ENCODE data around the gene CFAP410. TPM values are rescaled to one million over a fixed set of nuclear protein-coding genes. Genes with fewer than 3 reads are reported as not detected.

CFAP410 gene
- total RNA-seq, 2 experiments from 2014 or later: 15.1 to 20.6 TPM

- BruUV-seq (replicated peaks): no TSS peak
- no peak for DNase-seq (ENCODE audit: low spot score)
- H3K9me2 ChIP-seq (ENCODE audit: insufficient read depth, low read length): no peaks in the 10 kb centered on the region
- H3K27ac ChIP-seq (ENCODE audit: low read depth, low read length, poor library complexity, severe bottlenecking): no peak overlapping the region
- POLR2A ChIA-PET: no interaction called here
- H3K4me1 ChIP-seq (ENCODE audit: insufficient read depth, low read length, poor library complexity, severe bottlenecking): no peaks in the 10 kb centered on the region
- TF ChIP-seq CTCF (conservative IDR thresholded peaks at IDR 0.05; ENCODE audit: low read length) (no peak), EZH2phosphoT487 (IDR thresholded peaks at IDR 0.05; ENCODE audit: borderline replicate concordance, low read depth, low read length) (no peak)
- no peaks in the 10 kb centered on the region for H4K20me1 ChIP-seq (ENCODE audit: insufficient read depth, low read length)
- no peak overlapping the region for H2AFZ ChIP-seq (ENCODE audit: low read length)
- CTCF ChIA-PET (ENCODE audit: unreplicated experiment): no interaction called here
- H3K9me3 ChIP-seq (ENCODE audit: low read length): 0 out of 2 replicates have a peak, but pooled peaks cover 7% of the 10 kb centered on the region
- H3K79me2 ChIP-seq (ENCODE audit: insufficient read depth, low read depth, low read length): no peaks in the 10 kb centered on the region
- H3K36me3 ChIP-seq (ENCODE audit: insufficient read depth, low read length): no peaks in the 10 kb centered on the region
- intact Hi-C loops (cut with micrococcal nuclease; ENCODE audit: unreplicated experiment): no loop called here
- no peak overlapping the region for H3K4me3 ChIP-seq (ENCODE audit: low read depth, low read length, poor library complexity, severe bottlenecking)
- no peak overlapping the region for H3K4me2 ChIP-seq (ENCODE audit: low read length)
Measured at GRCh38 chr21:44365251-44365966, 26.2 kb upstream of the CFAP410 start.

DNA sequence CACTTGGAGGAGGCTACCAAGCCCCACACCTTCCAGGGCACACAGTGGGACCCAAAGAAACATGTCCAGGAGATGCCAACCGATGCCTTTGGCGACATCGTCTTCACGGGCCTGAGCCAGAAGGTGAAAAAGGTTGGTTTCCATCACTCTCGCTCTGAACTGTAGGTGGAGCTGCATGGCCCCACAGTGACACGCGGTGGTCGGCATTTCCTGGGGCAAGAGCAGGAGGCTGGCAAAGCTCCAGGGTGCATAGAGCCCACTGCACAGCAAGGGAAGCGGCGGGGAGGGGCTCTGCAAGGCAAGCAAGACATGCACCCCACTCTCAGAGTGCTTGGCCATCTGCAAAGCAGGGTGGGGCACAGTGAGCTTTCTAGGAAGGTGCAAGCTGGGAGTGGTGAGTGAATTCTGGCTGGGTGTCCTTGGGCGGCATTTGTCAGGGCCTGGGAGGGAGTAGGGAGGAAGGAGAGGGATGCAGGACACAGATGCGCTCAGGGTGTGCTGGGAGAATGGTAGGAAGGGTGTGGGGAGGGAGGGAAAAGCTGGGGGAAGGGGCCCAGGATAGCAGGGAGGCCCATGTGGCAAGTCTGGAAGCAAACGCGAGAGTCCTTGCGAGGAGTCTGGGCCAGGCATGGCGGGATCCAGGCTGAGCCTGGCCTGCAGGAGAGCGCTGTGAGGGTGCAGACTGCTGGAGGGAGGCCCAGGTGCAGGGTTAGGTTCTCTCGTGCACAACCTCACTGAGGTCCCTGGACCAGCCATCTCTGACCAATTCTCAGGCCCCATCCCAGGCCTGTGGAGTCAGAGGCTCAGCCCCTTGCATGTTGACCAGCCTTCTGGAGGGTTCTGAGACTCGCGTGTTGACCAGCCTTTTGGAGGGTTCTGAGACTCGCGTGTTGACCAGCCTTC is 25.2 kb upstream of the CFAP410 start:
- no TSS peak for BruUV-seq (replicated peaks)
- H3K4me3 ChIP-seq (ENCODE audit: low read depth, low read length, poor library complexity, severe bottlenecking): no peak overlapping the region
- CTCF ChIA-PET (ENCODE audit: unreplicated experiment): no interaction called here

More for the DNA sequence above, 25.2 kb upstream of the CFAP410 start:
- DNase-seq (ENCODE audit: low spot score): no peak
- no peaks in the 10 kb centered on the region for H3K36me3 ChIP-seq (ENCODE audit: insufficient read depth, low read length)
- 0 out of 2 replicates have a peak, but pooled peaks cover 7% of the 10 kb centered on the region for H3K9me3 ChIP-seq (ENCODE audit: low read length)
- peaks cover 6% of the 10 kb centered on the region for H3K4me1 ChIP-seq (ENCODE audit: insufficient read depth, low read length, poor library complexity, severe bottlenecking)
- H3K27ac ChIP-seq (ENCODE audit: low read depth, low read length, poor library complexity, severe bottlenecking): no peak overlapping the region
- H4K20me1 ChIP-seq (ENCODE audit: insufficient read depth, low read length): no peaks in the 10 kb centered on the region
- H3K4me2 ChIP-seq (ENCODE audit: low read length): no peak overlapping the region
- TF ChIP-seq CTCF (conservative IDR thresholded peaks at IDR 0.05; ENCODE audit: low read length): 0 out of 2 replicates have a peak, but pooled peaks have one; percentile 33
- TF ChIP-seq EZH2phosphoT487 (IDR thresholded peaks at IDR 0.05; ENCODE audit: borderline replicate concordance, low read depth, low read length): no peak
- no peak overlapping the region for H2AFZ ChIP-seq (ENCODE audit: low read length)
- no peaks in the 10 kb centered on the region for H3K79me2 ChIP-seq (ENCODE audit: insufficient read depth, low read depth, low read length)
- intact Hi-C loops (cut with micrococcal nuclease; ENCODE audit: unreplicated experiment): no loop called here
- H3K9me2 ChIP-seq (ENCODE audit: insufficient read depth, low read length): no peaks in the 10 kb centered on the region
- POLR2A ChIA-PET: no interaction called here

All from OCI-LY7 (cell line).